A673 (cell line): ENCODE measurements around the gene PARP9.

Experiments used
- EZH2 ChIP-seq: fragments of 200-600 bp; sonication (generic); IDR thresholded peaks from 2 replicates; pipeline ENCODE4 v1.6.1; 2017; ENCODE audit warnings: borderline replicate concordance, low read depth, mild to moderate bottlenecking, mixed read lengths, antibody characterized with exemption, low read length; ENCODE audit not compliant: poor library complexity, severe bottlenecking
- TF ChIP-seq, protein P1 (sequence below): fragments of 300-800, 200-600 bp; sonication (generic); conservative IDR thresholded peaks from 2 replicates; pipeline ENCODE4 v1.5.1; 2017; ENCODE audit warnings: low read depth, mild to moderate bottlenecking, antibody characterized with exemption, low read length, moderate library complexity, mixed read lengths

- TF ChIP-seq, protein P1, sequence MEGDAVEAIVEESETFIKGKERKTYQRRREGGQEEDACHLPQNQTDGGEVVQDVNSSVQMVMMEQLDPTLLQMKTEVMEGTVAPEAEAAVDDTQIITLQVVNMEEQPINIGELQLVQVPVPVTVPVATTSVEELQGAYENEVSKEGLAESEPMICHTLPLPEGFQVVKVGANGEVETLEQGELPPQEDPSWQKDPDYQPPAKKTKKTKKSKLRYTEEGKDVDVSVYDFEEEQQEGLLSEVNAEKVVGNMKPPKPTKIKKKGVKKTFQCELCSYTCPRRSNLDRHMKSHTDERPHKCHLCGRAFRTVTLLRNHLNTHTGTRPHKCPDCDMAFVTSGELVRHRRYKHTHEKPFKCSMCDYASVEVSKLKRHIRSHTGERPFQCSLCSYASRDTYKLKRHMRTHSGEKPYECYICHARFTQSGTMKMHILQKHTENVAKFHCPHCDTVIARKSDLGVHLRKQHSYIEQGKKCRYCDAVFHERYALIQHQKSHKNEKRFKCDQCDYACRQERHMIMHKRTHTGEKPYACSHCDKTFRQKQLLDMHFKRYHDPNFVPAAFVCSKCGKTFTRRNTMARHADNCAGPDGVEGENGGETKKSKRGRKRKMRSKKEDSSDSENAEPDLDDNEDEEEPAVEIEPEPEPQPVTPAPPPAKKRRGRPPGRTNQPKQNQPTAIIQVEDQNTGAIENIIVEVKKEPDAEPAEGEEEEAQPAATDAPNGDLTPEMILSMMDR = no peak
- no peak for TF ChIP-seq EZH2
These were observed 47.2 kb downstream of the PARP9 start for GRCh38 chr3:122516846-122517360.
